HepG2 (cell line): ENCODE results near the gene CD36.

Experiments used
- ATF3 ChIP-seq: sonication (generic); formaldehyde crosslinking; IDR thresholded peaks from 2 replicates; pipeline ENCODE4 v1.4.0; 2020; ENCODE audit warnings: missing genetic modification reagents
- CEBPB ChIP-seq: IDR thresholded peaks from 2 replicates; pipeline ENCODE4 v1.6.1; 2011; ENCODE audit warnings: low read depth, low read length, improper control_type of control experiment, borderline replicate concordance
- CTCF ChIP-seq: sonication (generic); formaldehyde crosslinking; IDR thresholded peaks from 2 replicates; pipeline ENCODE4 v1.5.0; 2020; ENCODE audit warnings: mild to moderate bottlenecking, missing genetic modification reagents, moderate library complexity
- MXD3 ChIP-seq: IDR thresholded peaks from 2 replicates; pipeline ENCODE4 v1.6.1; 2016; ENCODE audit warnings: mild to moderate bottlenecking, missing biosample characterization, missing genetic modification reagents
- TP53 ChIP-seq: sonication (generic); formaldehyde crosslinking; conservative IDR thresholded peaks from 2 replicates; pipeline ENCODE4 v1.4.0; 2020; ENCODE audit warnings: missing genetic modification reagents
- ZMYM3 ChIP-seq: sonication (generic); formaldehyde crosslinking; IDR thresholded peaks from 2 replicates; pipeline ENCODE4 v1.5.1; 2020; ENCODE audit warnings: mild to moderate bottlenecking, missing genetic modification reagents

- TF ChIP-seq CTCF (CRISPR knock-in tag) (no peak), MXD3 (no peak), TP53 (CRISPR knock-in tag) (no peak), ATF3 (CRISPR knock-in tag) (no peak), ZMYM3 (no peak), CEBPB (no peak)
These were observed 988 bp upstream of the CD36 start for GRCh38 chr7:80637454-80637853.
